ENCODE results near the gene TRIM45.

The TRIM45 gene

GRCh38 chr1:117137281-117137855 is 15.8 kb upstream of the TRIM45 start:
- TF ChIP-seq POLR2A (IDR thresholded peaks at IDR 0.05; ENCODE audit: low read depth, low read length): no peak
- no peak for FAIRE-seq
- no peak for DNase-seq (ENCODE audit: insufficient read length, low spot score)

GRCh38 chr1:117136749-117137148 is 15.2 kb upstream of the TRIM45 start:
- FAIRE-seq (no peak), DNase-seq (ENCODE audit: insufficient read length, low spot score) (no peak)
- TF ChIP-seq PAX5 (IDR thresholded peaks at IDR 0.05; ENCODE audit: insufficient read depth, low read length, severe bottlenecking) (no peak), TAF1 (IDR thresholded peaks at IDR 0.05; ENCODE audit: low read depth, low read length) (no peak), POLR2A (IDR thresholded peaks at IDR 0.05; ENCODE audit: low read depth, low read length) (no peak), POU2F2 (IDR thresholded peaks at IDR 0.05; ENCODE audit: low read depth, low read length) (no peak), SPI1 (IDR thresholded peaks at IDR 0.05; ENCODE audit: low read depth, low read length) (no peak), POLR2AphosphoS5 (IDR thresholded peaks at IDR 0.05; ENCODE audit: low read depth, low read length) (no peak)

GRCh38 chr1:117135329-117135728 is 13.8 kb upstream of the TRIM45 start:
- FAIRE-seq (no peak), DNase-seq (ENCODE audit: insufficient read length, low spot score) (no peak)
- TF ChIP-seq POLR2AphosphoS5 (IDR thresholded peaks at IDR 0.05; ENCODE audit: low read depth, low read length): no peak
- no peak for TF ChIP-seq TAF1 (IDR thresholded peaks at IDR 0.05; ENCODE audit: low read depth, low read length)
- TF ChIP-seq POU2F2 (IDR thresholded peaks at IDR 0.05; ENCODE audit: low read depth, low read length): no peak

- TF ChIP-seq POLR2AphosphoS5 (IDR thresholded peaks at IDR 0.05; ENCODE audit: low read depth, low read length) (no peak), POU2F2 (IDR thresholded peaks at IDR 0.05; ENCODE audit: low read depth, low read length) (no peak), POLR2A (IDR thresholded peaks at IDR 0.05; ENCODE audit: low read depth, low read length) (no peak), TAF1 (IDR thresholded peaks at IDR 0.05; ENCODE audit: low read depth, low read length) (no peak), SPI1 (IDR thresholded peaks at IDR 0.05; ENCODE audit: low read depth, low read length) (no peak), PAX5 (IDR thresholded peaks at IDR 0.05; ENCODE audit: insufficient read depth, low read length, severe bottlenecking) (no peak)
- FAIRE-seq (no peak), DNase-seq (ENCODE audit: insufficient read length, low spot score) (no peak)
Observed at GRCh38 chr1:117130526-117130925, 9.0 kb upstream of the TRIM45 start.

GRCh38 chr1:117128323-117129079 is 7.0 kb upstream of the TRIM45 start:
- DNase-seq (ENCODE audit: insufficient read length, low spot score) (no peak), FAIRE-seq (no peak)
- TF ChIP-seq TAF1 (IDR thresholded peaks at IDR 0.05; ENCODE audit: low read depth, low read length): no peak
- TF ChIP-seq POU2F2 (IDR thresholded peaks at IDR 0.05; ENCODE audit: low read depth, low read length): no peak
- no peak for TF ChIP-seq POLR2AphosphoS5 (IDR thresholded peaks at IDR 0.05; ENCODE audit: low read depth, low read length)
- TF ChIP-seq POLR2A (IDR thresholded peaks at IDR 0.05; ENCODE audit: low read depth, low read length): no peak
- TF ChIP-seq SPI1 (IDR thresholded peaks at IDR 0.05; ENCODE audit: low read depth, low read length): no peak
- TF ChIP-seq PAX5 (IDR thresholded peaks at IDR 0.05; ENCODE audit: insufficient read depth, low read length, severe bottlenecking): no peak

GRCh38 chr1:117127795-117128194 is 6.2 kb upstream of the TRIM45 start:
- FAIRE-seq (no peak), DNase-seq (ENCODE audit: insufficient read length, low spot score) (no peak)
- TF ChIP-seq TAF1 (IDR thresholded peaks at IDR 0.05; ENCODE audit: low read depth, low read length) (no peak), POU2F2 (IDR thresholded peaks at IDR 0.05; ENCODE audit: low read depth, low read length) (no peak), SPI1 (IDR thresholded peaks at IDR 0.05; ENCODE audit: low read depth, low read length) (no peak), POLR2A (IDR thresholded peaks at IDR 0.05; ENCODE audit: low read depth, low read length) (no peak), PAX5 (IDR thresholded peaks at IDR 0.05; ENCODE audit: insufficient read depth, low read length, severe bottlenecking) (no peak), POLR2AphosphoS5 (IDR thresholded peaks at IDR 0.05; ENCODE audit: low read depth, low read length) (no peak)

- DNase-seq (ENCODE audit: insufficient read length, low spot score) (no peak), FAIRE-seq (no peak)
- no peak for TF ChIP-seq SPI1 (IDR thresholded peaks at IDR 0.05; ENCODE audit: low read depth, low read length)
- TF ChIP-seq POLR2AphosphoS5 (IDR thresholded peaks at IDR 0.05; ENCODE audit: low read depth, low read length): no peak
- no peak for TF ChIP-seq POLR2A (IDR thresholded peaks at IDR 0.05; ENCODE audit: low read depth, low read length)
- TF ChIP-seq PAX5 (IDR thresholded peaks at IDR 0.05; ENCODE audit: insufficient read depth, low read length, severe bottlenecking): no peak
- no peak for TF ChIP-seq POU2F2 (IDR thresholded peaks at IDR 0.05; ENCODE audit: low read depth, low read length)
- TF ChIP-seq TAF1 (IDR thresholded peaks at IDR 0.05; ENCODE audit: low read depth, low read length): no peak
Observed at GRCh38 chr1:117124661-117125060, 3.1 kb upstream of the TRIM45 start.

- DNase-seq (ENCODE audit: insufficient read length, low spot score) (no peak), FAIRE-seq (no peak)
- TF ChIP-seq TAF1 (IDR thresholded peaks at IDR 0.05; ENCODE audit: low read depth, low read length) (no peak), PAX5 (IDR thresholded peaks at IDR 0.05; ENCODE audit: insufficient read depth, low read length, severe bottlenecking) (no peak), POU2F2 (IDR thresholded peaks at IDR 0.05; ENCODE audit: low read depth, low read length) (no peak), SPI1 (IDR thresholded peaks at IDR 0.05; ENCODE audit: low read depth, low read length) (no peak), POLR2A (IDR thresholded peaks at IDR 0.05; ENCODE audit: low read depth, low read length) (no peak), POLR2AphosphoS5 (IDR thresholded peaks at IDR 0.05; ENCODE audit: low read depth, low read length) (no peak)
Observed at GRCh38 chr1:117123274-117123673, 1.7 kb upstream of the TRIM45 start.

- TF ChIP-seq PAX5 (IDR thresholded peaks at IDR 0.05; ENCODE audit: insufficient read depth, low read length, severe bottlenecking): no peak
- TF ChIP-seq POLR2AphosphoS5 (IDR thresholded peaks at IDR 0.05; ENCODE audit: low read depth, low read length): no peak
- TF ChIP-seq TAF1 (IDR thresholded peaks at IDR 0.05; ENCODE audit: low read depth, low read length): no peak
- TF ChIP-seq POU2F2 (IDR thresholded peaks at IDR 0.05; ENCODE audit: low read depth, low read length): no peak
- TF ChIP-seq SPI1 (IDR thresholded peaks at IDR 0.05; ENCODE audit: low read depth, low read length): no peak
- no peak for TF ChIP-seq POLR2A (IDR thresholded peaks at IDR 0.05; ENCODE audit: low read depth, low read length)
- no peak for FAIRE-seq
Observed at GRCh38 chr1:117122330-117123025, 929 bp upstream of the TRIM45 start.

More at GRCh38 chr1:117122330-117123025, 929 bp upstream of the TRIM45 start:
- DNase-seq (ENCODE audit: insufficient read length, low spot score): no peak

All from GM12891 (cell line).